ENCODE results near the gene ETV7.

DNA sequence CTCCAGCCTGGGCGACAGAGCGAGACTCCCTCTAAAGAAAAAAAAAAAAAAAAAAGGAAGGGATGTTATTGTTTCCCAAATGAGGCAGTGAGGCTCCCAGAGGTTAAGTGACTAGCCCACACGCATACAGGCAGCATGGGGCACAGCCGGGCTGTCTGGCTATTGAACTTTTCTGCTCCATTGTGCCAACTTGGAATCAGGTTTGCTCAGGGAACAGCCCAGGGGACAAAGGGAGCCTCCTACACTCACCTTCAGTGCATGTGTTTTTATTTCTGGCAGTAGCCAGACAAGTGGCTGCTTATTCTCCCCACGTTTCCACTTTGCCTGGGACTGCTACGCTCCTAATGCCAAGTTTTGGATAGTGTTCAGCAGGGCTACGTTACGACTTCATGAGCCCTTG lies 10.7 kb downstream of the ETV7 start:
- TF ChIP-seq ZNF274 (IDR thresholded peaks at IDR 0.05; ENCODE audit: low read depth, low read length), result no peak
- TF ChIP-seq YY1 (IDR thresholded peaks at IDR 0.05; ENCODE audit: insufficient read depth, insufficient read length), result no peak
